AG10803 (cell line): ENCODE data around the gene FAM114A2.

ENCODE experiments used
- DNase-seq: peaks from one replicate; pipeline ENCODE4 v3.0.0; 2010; ENCODE audit warnings: low read depth
- H3K4me3 ChIP-seq: 2 replicates; pipeline ENCODE4 v1.5.1; 2011; ENCODE audit warnings: mild to moderate bottlenecking, low read length, control low read depth
- CTCF ChIP-seq: conservative IDR thresholded peaks from 2 replicates; pipeline ENCODE4 v1.5.1; 2011; ENCODE audit warnings: mild to moderate bottlenecking, low read length, control low read depth, inconsistent platforms

The FAM114A2 gene

GRCh38 chr5:153974131-153974812, 64.4 kb downstream of the FAM114A2 start:
- H3K4me3 ChIP-seq = no peak overlapping the region
- TF ChIP-seq CTCF = peak; percentile 82
- DNase-seq = peak; percentile 51

- H3K4me3 ChIP-seq = no peak overlapping the region
- no peak for DNase-seq
- no peak for TF ChIP-seq CTCF
Measured at GRCh38 chr5:153972240-153972639, 66.5 kb downstream of the FAM114A2 start.

- no peak for DNase-seq
- TF ChIP-seq CTCF = no peak
- H3K4me3 ChIP-seq = no peak overlapping the region
Measured at GRCh38 chr5:153970496-153970895, 68.2 kb downstream of the FAM114A2 start.

- DNase-seq = no peak
- no peak for TF ChIP-seq CTCF
- no peak overlapping the region for H3K4me3 ChIP-seq
Measured at GRCh38 chr5:153969563-153969895, 69.2 kb downstream of the FAM114A2 start.

- no peak for DNase-seq
- no peak overlapping the region for H3K4me3 ChIP-seq
- TF ChIP-seq CTCF = no peak
Measured at GRCh38 chr5:153968761-153969562, 69.7 kb downstream of the FAM114A2 start.

- no peak overlapping the region for H3K4me3 ChIP-seq
- DNase-seq = peak; percentile 69
- peak; percentile 97 for TF ChIP-seq CTCF
Measured at GRCh38 chr5:153964880-153965645, 73.6 kb downstream of the FAM114A2 start.
